ENCODE measurements around the gene SLC2A11.

DNA sequence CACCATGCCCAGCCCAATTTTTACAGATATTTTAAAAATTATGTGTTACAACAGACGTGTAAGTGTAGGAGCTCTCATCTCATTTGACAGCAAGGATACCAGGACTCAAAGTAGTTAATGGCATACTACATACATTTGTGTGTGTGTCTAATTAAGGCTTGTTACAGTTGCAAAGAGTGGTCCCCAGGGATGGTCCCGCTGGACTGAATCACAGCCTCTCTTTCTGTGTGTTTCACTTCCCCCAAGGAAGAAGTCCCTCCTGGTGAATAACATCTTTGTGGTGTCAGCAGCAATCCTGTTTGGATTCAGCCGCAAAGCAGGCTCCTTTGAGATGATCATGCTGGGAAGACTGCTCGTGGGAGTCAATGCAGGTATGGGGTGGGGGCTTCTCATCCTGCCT is 17.2 kb downstream of the SLC2A11 start:
- no peak for TF ChIP-seq CTCF (IDR thresholded peaks at IDR 0.05)
- TF ChIP-seq POLR2A (IDR thresholded peaks at IDR 0.05) = no peak

Data from thyroid gland (tissue), 4 donors.